22Rv1 (cell line): ENCODE results near the gene GOLGA8F.
"Not testable (repeated sequence)": the region's sequence is repeated elsewhere in the genome, so short reads cannot be mapped to it uniquely, and the experiment has no call there.

ENCODE experiments used
- CTCF ChIP-seq: fragments of 450-650 bp; IDR thresholded peaks from 2 replicates; pipeline ENCODE4 v1.5.1; 2017; ENCODE audit warnings: mild to moderate bottlenecking
- ZFX ChIP-seq: fragments of 450-650 bp; IDR thresholded peaks from 2 replicates; pipeline ENCODE4 v1.6.1; 2017; ENCODE audit warnings: antibody characterized with exemption, borderline replicate concordance

- not testable (repeated sequence) for TF ChIP-seq CTCF, ZFX
Measured at GRCh38 chr15:28357984-28358383, 20.5 kb upstream of the GOLGA8F start, which contains the start of gene GOLGA6L24.
